Ectodermal cell (in vitro differentiated cells): ENCODE measurements around the gene CABP1. TPM values are rescaled to one million over a fixed set of nuclear protein-coding genes. Genes with fewer than 3 reads are reported as not detected.
"Not testable (repeated sequence)": the region's sequence is repeated elsewhere in the genome, so short reads cannot be mapped to it uniquely, and the experiment has no call there.

Experiments
- H3K27ac ChIP-seq: 2 replicates; pipeline ENCODE4 v1.7.0; 2013; ENCODE audit warnings: mild to moderate bottlenecking, low read depth, low read length; ENCODE audit not compliant: insufficient read depth, poor library complexity, severe bottlenecking
- H3K27me3 ChIP-seq: 2 replicates; pipeline ENCODE4 v1.7.0; 2013; ENCODE audit warnings: mild to moderate bottlenecking, low read length; ENCODE audit not compliant: insufficient read depth, control insufficient read depth, poor library complexity, severe bottlenecking
- H3K36me3 ChIP-seq: one replicate; pipeline ENCODE4 v1.7.0; 2013; ENCODE audit warnings: low read length; ENCODE audit not compliant: control insufficient read depth, insufficient read depth
- H3K4me1 ChIP-seq: one replicate; pipeline ENCODE4 v1.7.0; 2013; ENCODE audit warnings: low read length; ENCODE audit not compliant: control insufficient read depth, insufficient read depth
- H3K4me3 ChIP-seq: 2 replicates; pipeline ENCODE4 v1.7.0; 2013; ENCODE audit warnings: low read depth, low read length, control low read depth; ENCODE audit not compliant: insufficient read depth
- H3K9me3 ChIP-seq: 2 replicates; pipeline ENCODE4 v1.7.0; 2013; ENCODE audit warnings: mild to moderate bottlenecking, low read length, moderate library complexity; ENCODE audit not compliant: control insufficient read depth
- WGBS, 2 experiments: methylation state at CpG; one replicate each; pipeline ENCODE4 v1.1.7; 2013; ENCODE audit warnings: missing lambda C conversion rate in 2 of 2; 5-methylcytosine and 5-hydroxymethylcytosine counted together
- polyA plus RNA-seq, 4 experiments: library from polyadenylated mRNA; stranded (reverse); fragments of 50-300 nt; gene quantifications; one replicate each; pipeline ENCODE4 v1.2.3, GENCODE V29; 2013

CABP1 gene
- polyA plus RNA-seq (2013, experiment 1 of 4) = 2.3 TPM
- 1.5 TPM for polyA plus RNA-seq (2013, experiment 2 of 4)
- polyA plus RNA-seq (2013, experiment 3 of 4) = 1.5 TPM
- polyA plus RNA-seq (2013, experiment 4 of 4) = 1.9 TPM

DNA sequence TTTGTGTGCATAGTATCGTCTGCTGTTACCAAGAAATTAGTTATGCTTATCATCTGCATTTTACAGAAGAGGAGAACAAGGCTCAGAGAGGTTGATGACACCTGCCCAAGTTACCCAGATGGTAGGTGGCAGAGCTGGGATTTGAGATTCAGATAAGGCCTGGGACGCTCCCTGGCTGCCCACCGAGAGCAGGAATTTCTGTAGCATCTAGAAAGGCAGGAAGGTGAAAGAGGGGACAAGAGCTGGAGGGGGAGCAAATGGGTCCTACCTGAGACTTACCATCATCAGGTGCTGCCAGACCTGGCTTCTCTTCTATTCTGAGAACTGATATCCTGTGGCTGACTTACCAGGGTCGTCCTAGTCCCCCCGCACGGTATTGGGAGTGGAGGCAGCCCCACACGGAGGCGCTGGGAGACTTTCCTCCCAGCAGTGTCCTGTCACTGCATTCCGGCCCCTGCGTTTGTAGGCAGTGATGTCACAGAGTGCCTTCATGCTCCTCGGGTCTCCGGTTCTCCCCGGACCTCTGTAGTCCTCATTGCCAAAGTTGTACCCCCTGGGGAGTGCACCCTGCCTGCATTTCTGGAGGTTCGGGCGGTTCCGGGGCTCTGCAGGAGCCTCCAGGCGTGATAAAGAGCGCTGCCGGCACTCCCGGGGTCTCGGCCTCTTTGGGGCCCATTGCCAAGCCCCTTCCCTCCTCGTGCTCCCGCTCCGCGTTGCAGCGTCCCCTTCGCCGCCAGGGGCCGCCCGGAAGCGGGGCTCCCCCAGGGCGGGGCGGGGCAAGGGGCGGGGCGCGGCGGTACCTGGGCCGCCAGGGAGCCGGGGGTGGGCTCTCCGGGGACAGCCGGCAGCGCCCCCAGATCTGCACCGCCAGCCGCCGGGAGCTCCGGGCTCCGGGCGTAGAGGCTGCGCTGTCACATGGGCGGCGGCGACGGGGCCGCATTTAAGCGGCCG lies at the start of gene CABP1:
TSS of gene CABP1 (plus strand) at position 856 of the 951 bp plus-strand sequence. CDS start at position 916, 60 bp downstream.
- Histone ChIP-seq H3K27me3 (peaks cover 59% of the 10 kb centered on the region), H3K9me3 (no peaks in the 10 kb centered on the region), H3K36me3 (no peaks in the 10 kb centered on the region), H3K4me3 (peak within 1 kb of the TSS; percentile 30), H3K27ac (no peak within 1 kb of the TSS), H3K4me1 (peaks cover 12% of the 10 kb centered on the region)
- 4% methylated on average over 56 of the region's 56 CpGs for WGBS, 2 experiments

DNA sequence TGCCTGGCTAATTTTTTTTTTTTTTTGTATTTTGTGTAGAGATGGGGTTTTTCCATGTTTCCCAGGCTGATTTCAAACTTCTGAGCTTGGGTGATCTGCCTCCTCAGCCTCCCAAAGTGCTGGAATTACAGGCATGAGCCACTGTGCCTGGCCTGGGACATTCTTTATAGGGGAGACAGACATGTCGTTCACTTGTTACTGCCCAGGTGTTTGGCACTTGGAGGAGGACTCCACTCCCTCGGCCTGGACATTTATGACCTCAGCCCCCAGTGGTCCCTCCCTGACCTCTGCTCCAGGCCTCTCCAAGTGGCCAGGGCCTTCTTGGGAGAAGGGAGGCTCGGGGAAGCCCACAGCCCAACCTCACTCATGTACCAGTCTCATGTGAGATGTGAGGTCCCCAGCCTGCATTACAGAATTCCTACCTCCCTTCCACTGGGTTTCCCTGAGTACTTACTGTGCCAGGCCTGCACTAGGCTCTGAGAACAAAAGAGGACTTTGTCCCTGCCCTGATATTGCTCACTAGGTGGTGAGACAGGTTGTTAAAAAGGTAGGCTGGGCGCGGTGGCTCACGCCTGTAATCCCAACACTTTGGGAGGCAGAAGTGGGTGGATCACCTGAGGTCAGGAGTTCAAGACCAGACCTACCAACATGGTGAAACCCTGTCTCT lies 49.6 kb upstream of the CABP1 start:
- 88 to 93% methylated on average over 6 of the region's 6 CpGs for WGBS, 2 experiments
- H3K4me1 ChIP-seq = no peaks in the 10 kb centered on the region
- no peaks in the 10 kb centered on the region for H3K9me3 ChIP-seq
- no peaks in the 10 kb centered on the region for H3K36me3 ChIP-seq
- no peak overlapping the region for H3K27ac ChIP-seq
- peaks cover 2% of the 10 kb centered on the region for H3K27me3 ChIP-seq
- H3K4me3 ChIP-seq = no peak overlapping the region

DNA sequence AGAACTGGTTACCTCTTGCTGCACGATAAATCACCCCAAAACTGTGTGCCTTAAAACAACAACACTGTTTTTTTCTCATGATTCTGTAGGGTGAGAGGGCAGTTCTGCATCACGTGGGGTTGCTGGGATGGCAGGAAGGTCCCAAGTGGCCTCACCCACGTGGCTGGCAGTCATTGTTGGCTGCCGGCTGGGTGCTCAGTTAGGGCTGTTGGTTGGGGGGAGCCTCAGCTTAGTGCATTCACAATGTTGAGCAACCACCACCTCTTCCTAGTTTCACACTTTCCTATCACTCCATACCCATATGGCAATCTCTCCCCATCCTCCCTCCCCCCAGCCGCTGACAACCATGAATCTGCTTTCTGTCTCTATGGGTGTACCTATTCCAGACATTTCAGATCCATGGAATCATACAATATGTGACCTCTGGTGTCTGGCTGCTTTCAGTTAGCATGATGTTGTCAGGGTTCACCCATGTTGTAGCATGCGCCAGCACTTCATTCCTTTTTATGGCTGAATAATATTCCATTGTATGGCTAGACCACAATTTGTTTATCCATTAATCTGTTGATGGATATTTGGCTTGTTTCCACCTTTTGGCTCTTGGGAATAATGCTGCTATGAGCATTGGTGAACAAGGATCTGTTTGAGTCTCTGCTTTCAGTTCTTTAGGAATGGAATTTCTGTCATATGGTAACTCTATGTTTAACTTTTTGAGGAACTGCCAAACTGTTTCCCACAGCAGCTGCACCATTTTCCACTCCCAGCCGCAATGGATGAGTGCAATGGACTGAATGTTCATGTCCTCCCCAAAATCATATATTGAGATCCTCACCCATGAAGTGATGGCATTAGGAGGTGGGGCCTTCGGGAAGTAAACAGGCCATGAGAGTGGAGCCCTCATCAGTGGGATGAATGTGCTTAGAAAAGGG lies 48.0 kb upstream of the CABP1 start:
- no peaks in the 10 kb centered on the region for H3K27me3 ChIP-seq
- WGBS, 2 experiments = 84 to 86% methylated on average over 8 of the region's 8 CpGs
- H3K36me3 ChIP-seq = no peaks in the 10 kb centered on the region
- no peaks in the 10 kb centered on the region for H3K4me1 ChIP-seq
- no peaks in the 10 kb centered on the region for H3K9me3 ChIP-seq
- H3K27ac ChIP-seq = no peak overlapping the region
- no peak overlapping the region for H3K4me3 ChIP-seq

DNA sequence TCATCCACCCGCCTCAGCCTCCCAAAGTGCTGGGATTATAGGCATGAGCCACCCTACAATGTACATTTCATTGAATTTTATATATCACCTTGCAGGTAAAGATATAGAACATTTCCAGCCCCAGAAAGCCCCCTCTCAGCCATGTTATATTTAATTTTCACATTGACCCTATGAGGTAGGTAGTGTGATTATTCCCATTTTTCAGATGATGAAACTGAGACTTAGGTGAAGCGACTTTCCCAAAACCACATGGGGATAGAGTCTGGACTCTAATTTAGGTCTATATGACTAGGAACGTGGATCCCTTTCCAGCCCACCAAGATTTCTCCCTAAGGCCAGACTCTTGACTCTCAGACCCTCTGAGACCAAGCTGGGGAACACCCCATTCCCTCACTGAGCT lies 43.5 kb upstream of the CABP1 start:
- Histone ChIP-seq H3K27ac (no peak overlapping the region), H3K4me1 (peaks cover 14% of the 10 kb centered on the region), H3K9me3 (no peaks in the 10 kb centered on the region), H3K4me3 (no peak overlapping the region), H3K27me3 (no peaks in the 10 kb centered on the region), H3K36me3 (no peaks in the 10 kb centered on the region)
- WGBS, 2 experiments = 93 to 96% methylated on average over 3 of the region's 3 CpGs

DNA sequence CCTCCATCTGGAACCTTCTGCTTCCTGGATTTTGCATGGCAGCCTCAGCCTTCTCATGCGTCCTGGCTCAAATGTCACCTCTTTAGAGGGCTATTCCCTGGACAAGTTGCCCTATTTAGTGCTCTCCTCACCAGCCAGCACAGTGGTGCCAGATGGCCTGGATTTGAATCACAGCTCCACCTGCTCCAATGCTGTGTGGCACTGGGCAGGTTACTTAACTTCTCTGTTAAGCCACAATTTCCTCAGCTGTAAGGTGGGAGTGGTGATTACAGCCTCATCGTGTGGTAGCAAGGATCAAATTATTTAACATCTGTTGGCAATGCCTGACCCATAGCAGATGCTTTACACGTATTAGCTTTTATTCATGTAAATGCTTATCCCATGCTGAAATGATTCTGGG lies 42.6 kb upstream of the CABP1 start:
- Histone ChIP-seq H3K4me3 (no peak overlapping the region), H3K4me1 (peaks cover 14% of the 10 kb centered on the region), H3K27me3 (no peaks in the 10 kb centered on the region), H3K27ac (no peak overlapping the region), H3K36me3 (no peaks in the 10 kb centered on the region), H3K9me3 (no peaks in the 10 kb centered on the region)
- WGBS, 2 experiments = 96% methylated on average over 3 of the region's 3 CpGs

DNA sequence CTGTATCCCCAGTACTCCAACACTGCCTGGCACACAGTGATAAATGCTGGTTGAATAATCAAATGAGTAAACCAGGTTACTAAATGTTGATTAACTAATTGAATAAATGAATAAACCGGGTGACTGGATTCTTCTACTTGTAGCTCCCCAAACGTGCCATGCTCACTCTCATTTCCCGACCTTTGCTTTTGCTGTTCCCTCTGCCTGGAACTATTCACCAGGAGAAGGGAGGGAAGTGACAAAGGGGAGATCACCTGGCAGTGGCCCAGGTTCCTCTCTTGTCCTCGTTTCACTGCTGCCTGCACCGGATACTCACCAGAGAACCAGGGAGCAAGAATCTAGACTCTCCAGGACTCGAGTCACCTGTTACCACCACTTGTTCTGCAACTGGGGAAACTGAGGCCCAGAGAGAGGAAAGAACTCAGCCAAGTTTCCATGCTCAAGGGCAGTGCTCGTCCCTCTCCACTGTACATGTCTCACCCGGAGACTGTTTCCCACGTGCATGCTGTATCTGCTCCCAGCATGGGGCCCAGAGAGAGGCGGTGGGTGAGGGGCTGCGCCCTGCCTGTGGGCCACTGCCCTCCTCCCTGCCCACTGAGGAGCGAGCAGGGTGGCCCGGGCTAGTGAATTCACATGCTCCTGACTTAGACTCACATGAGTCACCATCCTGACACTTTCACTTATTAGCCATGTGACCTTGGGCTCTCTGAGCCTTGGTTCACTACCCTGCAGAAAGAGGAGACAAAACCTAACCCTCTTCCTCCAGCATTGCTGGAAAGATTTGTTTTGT lies 41.6 kb upstream of the CABP1 start:
- Histone ChIP-seq H3K27ac (no peak overlapping the region), H3K36me3 (no peaks in the 10 kb centered on the region), H3K27me3 (no peaks in the 10 kb centered on the region), H3K4me3 (no peak overlapping the region), H3K9me3 (no peaks in the 10 kb centered on the region), H3K4me1 (peaks cover 14% of the 10 kb centered on the region)
- 79% methylated on average over 13 of the region's 13 CpGs for WGBS, 2 experiments

DNA sequence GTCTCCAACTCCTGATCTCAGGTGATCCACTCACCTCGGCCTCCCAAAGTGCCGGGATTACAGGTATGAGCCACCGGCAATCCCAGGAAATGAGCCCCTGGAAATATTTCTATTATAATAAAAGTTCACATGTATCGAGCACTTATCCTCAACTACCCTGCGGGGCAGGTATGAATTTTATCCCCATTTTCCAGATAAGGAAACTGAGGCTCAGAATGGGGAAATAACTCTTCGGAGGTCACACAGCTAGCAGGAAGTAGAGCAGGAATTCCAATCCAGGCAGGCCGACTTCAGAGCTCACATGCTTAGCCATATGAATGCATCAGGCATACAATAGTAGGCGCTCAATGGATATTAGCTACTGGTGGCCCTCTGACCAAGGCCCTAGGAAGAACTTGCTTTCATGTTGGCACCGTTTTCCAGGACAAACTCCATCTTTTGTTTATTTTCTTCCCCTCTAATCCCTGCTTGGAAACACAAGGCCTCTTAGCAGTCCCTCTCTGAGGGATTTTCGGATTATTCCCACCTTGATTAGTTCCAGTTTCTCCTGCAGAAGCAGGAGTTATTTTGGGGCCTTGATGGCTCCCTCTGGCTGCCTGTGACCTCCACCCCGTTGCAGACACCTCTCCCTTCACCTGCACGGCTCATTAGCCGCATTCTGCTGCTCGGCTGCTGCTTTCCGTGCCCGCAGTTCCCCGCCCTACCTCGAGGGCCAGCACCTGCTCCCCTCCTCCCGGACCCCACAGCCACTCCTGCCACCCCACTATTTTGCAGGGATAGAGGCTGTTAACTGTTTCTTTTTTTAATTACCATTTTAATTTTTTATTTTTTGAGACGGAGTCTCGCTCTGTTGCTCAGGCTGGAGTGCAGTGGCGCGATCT lies 40.5 kb upstream of the CABP1 start:
- no peaks in the 10 kb centered on the region for H3K9me3 ChIP-seq
- H3K27me3 ChIP-seq = no peaks in the 10 kb centered on the region
- H3K4me1 ChIP-seq = peaks cover 14% of the 10 kb centered on the region
- H3K36me3 ChIP-seq = no peaks in the 10 kb centered on the region
- H3K4me3 ChIP-seq = no peak overlapping the region
- WGBS, 2 experiments = 73% methylated on average over 21 to 23 of the region's 23 CpGs
- H3K27ac ChIP-seq = no peak overlapping the region

DNA sequence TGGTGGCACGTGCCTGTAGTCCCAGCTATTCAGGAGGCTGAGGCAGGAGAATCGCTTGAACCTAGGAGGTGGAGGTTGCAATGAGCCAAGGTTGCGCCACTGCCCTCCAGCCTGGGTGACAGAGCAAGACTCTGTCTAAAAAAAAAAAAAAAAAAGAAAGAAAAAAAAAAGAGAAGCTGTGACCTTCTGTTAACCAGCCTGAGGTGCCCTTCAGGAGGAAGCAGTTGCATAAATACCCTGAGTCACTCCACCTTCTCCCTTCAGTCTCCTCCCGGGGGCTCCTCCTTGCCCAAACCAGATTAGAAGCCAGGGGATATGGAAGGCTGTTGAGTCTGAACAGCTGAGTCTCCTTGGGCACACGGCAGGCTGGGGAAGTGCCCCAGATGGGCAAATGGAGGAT lies 38.0 kb upstream of the CABP1 start:
- WGBS, 2 experiments = 81 to 85% methylated on average over 5 of the region's 5 CpGs
- H3K4me1 ChIP-seq = peaks cover 14% of the 10 kb centered on the region

More for the DNA sequence above, 38.0 kb upstream of the CABP1 start:
- not testable (repeated sequence) for H3K27me3 ChIP-seq, H3K4me3 ChIP-seq, H3K36me3 ChIP-seq, H3K27ac ChIP-seq, H3K9me3 ChIP-seq
